SK-N-SH treated with all-trans-retinoic acid at 6 μM for 48 hours (cell line): ENCODE data around the gene C1orf159.
"Not testable (repeated sequence)": the region's sequence is repeated elsewhere in the genome, so short reads cannot be mapped to it uniquely, and the experiment has no call there.

Experiments
- ATAC-seq: fragments of 200-7000 bp; cut with Tn5 transposase; 3 replicates; pipeline ENCODE4 v1.9.1; 2020; ENCODE audit warnings: mild to moderate bottlenecking, moderate library complexity
- ARNTL ChIP-seq: fragments of 450-650 bp; formaldehyde crosslinking; IDR thresholded peaks from 2 replicates; pipeline ENCODE4 v1.5.0; 2020; ENCODE audit warnings: low read depth, mild to moderate bottlenecking, moderate library complexity, borderline replicate concordance
- BACH2 ChIP-seq: fragments of 250-450 bp; sonication (Bioruptor Pico); IDR thresholded peaks from 2 replicates; pipeline ENCODE4 v1.9.0; 2021; ENCODE audit warnings: mild to moderate bottlenecking, borderline replicate concordance
- CSRNP3 ChIP-seq: fragments of 250-450 bp; sonication (Bioruptor Pico); IDR thresholded peaks from 2 replicates; pipeline ENCODE4 v1.5.1; 2021; ENCODE audit warnings: mild to moderate bottlenecking, moderate library complexity
- ESRRG ChIP-seq: fragments of 250-450 bp; sonication (Bioruptor Pico); IDR thresholded peaks from 2 replicates; pipeline ENCODE4 v1.6.1; 2021; ENCODE audit warnings: mild to moderate bottlenecking
- GLIS3 ChIP-seq: fragments of 250-450 bp; sonication (Bioruptor Pico); IDR thresholded peaks from 2 replicates; pipeline ENCODE4 v1.5.0; 2020; ENCODE audit warnings: mild to moderate bottlenecking, moderate library complexity
- OSR1 ChIP-seq: fragments of 250-450 bp; sonication (Bioruptor Pico); IDR thresholded peaks from 2 replicates; pipeline ENCODE4 v1.8.0; 2022; ENCODE audit warnings: moderate library complexity, mild to moderate bottlenecking, inconsistent platforms
- RARB ChIP-seq: fragments of 250-450 bp; sonication (Bioruptor Pico); IDR thresholded peaks from 2 replicates; pipeline ENCODE4 v1.8.0; 2021; ENCODE audit warnings: mild to moderate bottlenecking, moderate library complexity
- TCF4 ChIP-seq: fragments of 250-450 bp; sonication (Bioruptor Pico); IDR thresholded peaks from 2 replicates; pipeline ENCODE4 v1.8.0; 2021; ENCODE audit warnings: mild to moderate bottlenecking, moderate library complexity, borderline replicate concordance
- TOX ChIP-seq: fragments of 250-450 bp; sonication (Bioruptor Pico); IDR thresholded peaks from 2 replicates; pipeline ENCODE4 v1.8.0; 2021; ENCODE audit warnings: mild to moderate bottlenecking, moderate library complexity, borderline replicate concordance
- ZC3H10 ChIP-seq: fragments of 250-450 bp; sonication (Bioruptor Pico); IDR thresholded peaks from 2 replicates; pipeline ENCODE4 v1.5.1; 2021; ENCODE audit warnings: mild to moderate bottlenecking, moderate library complexity
- ZFP3 ChIP-seq: fragments of 250-450 bp; sonication (Bioruptor Pico); IDR thresholded peaks from 2 replicates; pipeline ENCODE4 v1.5.0; 2020; ENCODE audit warnings: mild to moderate bottlenecking, moderate library complexity
- ZNF565 ChIP-seq: fragments of 450-650 bp; formaldehyde crosslinking; conservative IDR thresholded peaks from 2 replicates; pipeline ENCODE4 v1.5.0; 2020; ENCODE audit warnings: low read depth, mild to moderate bottlenecking, moderate library complexity
- ZNF70 ChIP-seq: fragments of 450-650 bp; formaldehyde crosslinking; IDR thresholded peaks from 2 replicates; pipeline ENCODE4 v1.5.0; 2020; ENCODE audit warnings: mild to moderate bottlenecking, moderate library complexity
- ZNF8 ChIP-seq: fragments of 450-650 bp; formaldehyde crosslinking; IDR thresholded peaks from 2 replicates; pipeline ENCODE4 v1.5.0; 2020; ENCODE audit warnings: mild to moderate bottlenecking, moderate library complexity
- TF ChIP-seq, protein P1 (sequence below): fragments of 250-450 bp; sonication (Bioruptor Pico); IDR thresholded peaks from 2 replicates; pipeline ENCODE4 v1.8.0; 2020; ENCODE audit warnings: mild to moderate bottlenecking, moderate library complexity, borderline replicate concordance
- TF ChIP-seq, protein P2 (sequence below): fragments of 250-450 bp; sonication (Bioruptor Pico); IDR thresholded peaks from 2 replicates; pipeline ENCODE4 v1.8.0; 2021; ENCODE audit warnings: low read depth, mild to moderate bottlenecking, moderate library complexity, borderline replicate concordance
- TF ChIP-seq, protein P3 (sequence below): fragments of 250-450 bp; sonication (Bioruptor Pico); IDR thresholded peaks from 2 replicates; pipeline ENCODE4 v1.5.0; 2020; ENCODE audit warnings: mild to moderate bottlenecking, moderate library complexity

The C1orf159 gene

DNA sequence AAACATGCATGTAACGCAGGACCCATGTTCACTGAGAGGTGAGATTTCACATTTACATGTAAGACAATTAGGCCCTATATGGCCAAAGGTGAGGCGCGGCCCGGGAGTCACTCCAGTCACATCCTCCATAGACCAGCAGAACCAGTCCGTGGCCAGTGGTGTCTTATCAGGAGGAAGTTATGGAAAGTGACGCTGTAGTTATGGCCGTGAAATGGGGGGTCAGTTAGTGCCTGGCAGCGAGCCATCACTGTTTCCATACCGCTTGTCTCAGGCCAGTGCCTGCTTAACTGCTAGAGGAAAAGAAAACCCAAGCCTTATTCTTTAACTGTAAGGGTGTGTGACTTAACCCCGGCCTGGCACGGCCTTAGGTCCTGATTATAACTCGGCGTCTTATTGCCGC is 6.1 kb downstream of the C1orf159 start:
- TF ChIP-seq, protein P1, sequence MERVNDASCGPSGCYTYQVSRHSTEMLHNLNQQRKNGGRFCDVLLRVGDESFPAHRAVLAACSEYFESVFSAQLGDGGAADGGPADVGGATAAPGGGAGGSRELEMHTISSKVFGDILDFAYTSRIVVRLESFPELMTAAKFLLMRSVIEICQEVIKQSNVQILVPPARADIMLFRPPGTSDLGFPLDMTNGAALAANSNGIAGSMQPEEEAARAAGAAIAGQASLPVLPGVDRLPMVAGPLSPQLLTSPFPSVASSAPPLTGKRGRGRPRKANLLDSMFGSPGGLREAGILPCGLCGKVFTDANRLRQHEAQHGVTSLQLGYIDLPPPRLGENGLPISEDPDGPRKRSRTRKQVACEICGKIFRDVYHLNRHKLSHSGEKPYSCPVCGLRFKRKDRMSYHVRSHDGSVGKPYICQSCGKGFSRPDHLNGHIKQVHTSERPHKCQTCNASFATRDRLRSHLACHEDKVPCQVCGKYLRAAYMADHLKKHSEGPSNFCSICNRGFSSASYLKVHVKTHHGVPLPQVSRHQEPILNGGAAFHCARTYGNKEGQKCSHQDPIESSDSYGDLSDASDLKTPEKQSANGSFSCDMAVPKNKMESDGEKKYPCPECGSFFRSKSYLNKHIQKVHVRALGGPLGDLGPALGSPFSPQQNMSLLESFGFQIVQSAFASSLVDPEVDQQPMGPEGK (CRISPR knock-in tag): no peak
- ATAC-seq: no peak

DNA sequence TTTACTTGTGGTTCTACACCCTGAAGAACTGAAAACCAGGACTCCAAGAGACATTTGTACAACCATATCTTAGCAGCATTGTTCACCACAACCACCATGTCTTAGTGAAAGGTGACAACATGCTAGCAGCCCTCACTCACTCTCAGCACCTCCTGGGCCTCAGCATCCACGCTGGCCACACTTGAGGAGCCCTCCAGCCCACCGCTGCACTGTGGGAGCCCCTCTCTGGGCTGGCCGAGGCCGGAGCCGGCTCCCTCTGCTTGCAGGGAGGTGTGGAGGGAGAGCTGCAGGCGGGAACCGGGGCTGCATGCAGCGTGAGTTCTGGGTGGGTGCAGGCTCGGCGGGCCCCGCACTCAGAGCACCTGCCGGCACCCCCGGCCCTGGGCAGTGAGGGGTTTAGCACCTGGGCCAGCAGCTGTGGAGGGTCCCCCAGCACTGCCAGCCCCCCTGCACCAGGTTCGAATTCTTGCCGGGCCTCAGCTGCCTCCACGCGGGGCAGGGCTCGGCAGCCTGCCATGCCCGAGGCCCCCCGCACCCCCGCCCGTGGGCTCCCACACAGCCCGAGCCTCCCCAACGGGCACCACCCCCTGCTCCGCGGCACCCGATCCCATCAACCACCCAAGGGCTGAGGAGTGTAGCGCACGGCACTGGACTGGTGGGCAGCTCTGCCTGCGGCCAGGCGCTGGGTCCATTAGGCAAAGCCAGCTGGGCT is 9.2 kb downstream of the C1orf159 start:
- no peak for TF ChIP-seq ZC3H10 (CRISPR knock-in tag)
- TF ChIP-seq ZNF70 (CRISPR knock-in tag): no peak
- no peak for TF ChIP-seq ARNTL (CRISPR knock-in tag)
- TF ChIP-seq, protein P2, sequence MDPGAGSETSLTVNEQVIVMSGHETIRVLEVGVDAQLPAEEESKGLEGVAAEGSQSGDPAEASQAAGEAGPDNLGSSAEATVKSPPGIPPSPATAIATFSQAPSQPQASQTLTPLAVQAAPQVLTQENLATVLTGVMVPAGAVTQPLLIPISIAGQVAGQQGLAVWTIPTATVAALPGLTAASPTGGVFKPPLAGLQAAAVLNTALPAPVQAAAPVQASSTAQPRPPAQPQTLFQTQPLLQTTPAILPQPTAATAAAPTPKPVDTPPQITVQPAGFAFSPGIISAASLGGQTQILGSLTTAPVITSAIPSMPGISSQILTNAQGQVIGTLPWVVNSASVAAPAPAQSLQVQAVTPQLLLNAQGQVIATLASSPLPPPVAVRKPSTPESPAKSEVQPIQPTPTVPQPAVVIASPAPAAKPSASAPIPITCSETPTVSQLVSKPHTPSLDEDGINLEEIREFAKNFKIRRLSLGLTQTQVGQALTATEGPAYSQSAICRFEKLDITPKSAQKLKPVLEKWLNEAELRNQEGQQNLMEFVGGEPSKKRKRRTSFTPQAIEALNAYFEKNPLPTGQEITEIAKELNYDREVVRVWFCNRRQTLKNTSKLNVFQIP: no peak
- TF ChIP-seq ZNF8 (CRISPR knock-in tag): no peak
- TF ChIP-seq ESRRG: no peak
- TF ChIP-seq OSR1 (CRISPR knock-in tag): no peak
- TF ChIP-seq GLIS3 (CRISPR knock-in tag): no peak
- TF ChIP-seq, protein P1 (CRISPR knock-in tag): no peak
- no peak for TF ChIP-seq BACH2 (CRISPR knock-in tag)
- TF ChIP-seq RARB (CRISPR knock-in tag): no peak
- no peak for TF ChIP-seq TCF4 (CRISPR knock-in tag)
- no peak for TF ChIP-seq ZNF565 (CRISPR knock-in tag)
- TF ChIP-seq TOX (CRISPR knock-in tag): no peak
- TF ChIP-seq, protein P3, sequence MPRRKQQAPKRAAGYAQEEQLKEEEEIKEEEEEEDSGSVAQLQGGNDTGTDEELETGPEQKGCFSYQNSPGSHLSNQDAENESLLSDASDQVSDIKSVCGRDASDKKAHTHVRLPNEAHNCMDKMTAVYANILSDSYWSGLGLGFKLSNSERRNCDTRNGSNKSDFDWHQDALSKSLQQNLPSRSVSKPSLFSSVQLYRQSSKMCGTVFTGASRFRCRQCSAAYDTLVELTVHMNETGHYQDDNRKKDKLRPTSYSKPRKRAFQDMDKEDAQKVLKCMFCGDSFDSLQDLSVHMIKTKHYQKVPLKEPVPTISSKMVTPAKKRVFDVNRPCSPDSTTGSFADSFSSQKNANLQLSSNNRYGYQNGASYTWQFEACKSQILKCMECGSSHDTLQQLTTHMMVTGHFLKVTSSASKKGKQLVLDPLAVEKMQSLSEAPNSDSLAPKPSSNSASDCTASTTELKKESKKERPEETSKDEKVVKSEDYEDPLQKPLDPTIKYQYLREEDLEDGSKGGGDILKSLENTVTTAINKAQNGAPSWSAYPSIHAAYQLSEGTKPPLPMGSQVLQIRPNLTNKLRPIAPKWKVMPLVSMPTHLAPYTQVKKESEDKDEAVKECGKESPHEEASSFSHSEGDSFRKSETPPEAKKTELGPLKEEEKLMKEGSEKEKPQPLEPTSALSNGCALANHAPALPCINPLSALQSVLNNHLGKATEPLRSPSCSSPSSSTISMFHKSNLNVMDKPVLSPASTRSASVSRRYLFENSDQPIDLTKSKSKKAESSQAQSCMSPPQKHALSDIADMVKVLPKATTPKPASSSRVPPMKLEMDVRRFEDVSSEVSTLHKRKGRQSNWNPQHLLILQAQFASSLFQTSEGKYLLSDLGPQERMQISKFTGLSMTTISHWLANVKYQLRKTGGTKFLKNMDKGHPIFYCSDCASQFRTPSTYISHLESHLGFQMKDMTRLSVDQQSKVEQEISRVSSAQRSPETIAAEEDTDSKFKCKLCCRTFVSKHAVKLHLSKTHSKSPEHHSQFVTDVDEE (CRISPR knock-in tag): no peak
- no peak for TF ChIP-seq ZFP3 (CRISPR knock-in tag)
- TF ChIP-seq, all 23 proteins: peak for 0
- ATAC-seq: no peak

DNA sequence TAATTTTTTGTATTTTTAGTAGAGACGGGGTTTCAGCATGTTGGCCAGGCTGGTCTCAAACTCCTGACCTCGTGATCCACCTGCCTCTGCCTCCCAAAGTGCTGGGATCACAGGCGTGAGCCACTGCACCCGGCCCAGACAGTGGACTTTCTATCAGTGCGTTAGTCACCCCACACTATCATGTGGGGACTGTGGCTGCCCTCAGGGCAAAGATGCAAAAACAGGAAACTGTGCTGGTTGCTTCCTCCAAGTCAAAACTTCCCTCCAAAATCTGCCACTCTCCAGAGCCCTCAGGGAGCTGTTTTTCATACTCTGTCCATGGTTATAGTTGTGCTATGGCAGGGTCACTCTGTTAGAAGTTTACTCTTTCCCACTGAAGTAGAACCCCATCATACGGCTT is 11.7 kb downstream of the C1orf159 start:
- ATAC-seq: not testable (repeated sequence)

- TF ChIP-seq ARNTL (CRISPR knock-in tag) (no peak), CSRNP3 (no peak), GLIS3 (CRISPR knock-in tag) (no peak), ZNF70 (CRISPR knock-in tag) (no peak), TOX (CRISPR knock-in tag) (no peak), ZC3H10 (CRISPR knock-in tag) (no peak)
- no peak for ATAC-seq
These were observed 14.4 kb downstream of the C1orf159 start for GRCh38 chr1:1101503-1101902.
